Measurements from ENCODE around the gene SLC2A9. TPM values are rescaled to one million over a fixed set of nuclear protein-coding genes. Genes with fewer than 3 reads are reported as not detected.

SLC2A9 gene
- total RNA-seq, 1 donor from 2014 or later, result 1.2 TPM

- Mint-ChIP-seq H3K4me1 (peaks cover 12% of the 10 kb centered on the region), H3K27ac (no peak overlapping the region), H3K9me3 (no peaks in the 10 kb centered on the region), H3K27me3 (no peaks in the 10 kb centered on the region), H3K4me3 (no peak overlapping the region), H3K36me3 (ENCODE audit: low read depth) (no peaks in the 10 kb centered on the region)
- POLR2A ChIA-PET, result no interaction called here
- intact Hi-C loops (cut with micrococcal nuclease), result loop anchor here (5.0 kb wide), 1 partner anchor 396 kb away; no protein-coding TSS in a partner anchor
- CTCF ChIA-PET, result interaction anchor here (1.0 to 1.1 kb wide), 2 partner anchors 9 to 251 kb away, joined by 4 read pairs; no protein-coding TSS in a partner anchor
- TF ChIP-seq CTCF (IDR thresholded peaks at IDR 0.05), result no peak
- ATAC-seq (ENCODE audit: low read depth), result no peak
- DNase-seq, result no peak
These were observed 5.1 kb downstream of the SLC2A9 start for GRCh38 chr4:10016169-10016568.

- POLR2A ChIA-PET, result no interaction called here
- Mint-ChIP-seq H3K4me3 (no peak overlapping the region), H3K27me3 (no peaks in the 10 kb centered on the region), H3K4me1 (peaks cover 11% of the 10 kb centered on the region), H3K36me3 (ENCODE audit: low read depth) (no peaks in the 10 kb centered on the region), H3K27ac (no peak overlapping the region), H3K9me3 (no peaks in the 10 kb centered on the region)
- CTCF ChIA-PET, result interaction anchor here (1.0 to 2.1 kb wide), 5 partner anchors 8 to 255 kb away, joined by 3 to 5 read pairs (median 4); no protein-coding TSS in a partner anchor
- DNase-seq (no peak), ATAC-seq (ENCODE audit: low read depth) (no peak)
- no peak for TF ChIP-seq CTCF (IDR thresholded peaks at IDR 0.05)
- intact Hi-C loops (cut with micrococcal nuclease), result loop anchor here (5.0 kb wide), 1 partner anchor 397 kb away; no protein-coding TSS in a partner anchor
These were observed 6.0 kb downstream of the SLC2A9 start for GRCh38 chr4:10015140-10015753.

- H3K9me3 Mint-ChIP-seq, result no peaks in the 10 kb centered on the region
- DNase-seq, result no peak
- TF ChIP-seq CTCF (IDR thresholded peaks at IDR 0.05), result no peak
- no peak for ATAC-seq (ENCODE audit: low read depth)
- no peak overlapping the region for H3K4me3 Mint-ChIP-seq
- intact Hi-C loops (cut with micrococcal nuclease), result no loop called here
- POLR2A ChIA-PET, result no interaction called here
- CTCF ChIA-PET, result interaction anchor here (0.9 to 2.1 kb wide), 4 partner anchors 104 to 310 kb away, joined by 3 to 6 read pairs (median 4); no protein-coding TSS in a partner anchor
- H3K27me3 Mint-ChIP-seq, result no peaks in the 10 kb centered on the region
- H3K36me3 Mint-ChIP-seq (ENCODE audit: low read depth), result no peaks in the 10 kb centered on the region
- no peak overlapping the region for H3K27ac Mint-ChIP-seq
- peaks cover 3% of the 10 kb centered on the region for H3K4me1 Mint-ChIP-seq
These were observed 7.6 kb downstream of the SLC2A9 start for GRCh38 chr4:10013722-10014121.

- Mint-ChIP-seq H3K9me3 (no peaks in the 10 kb centered on the region), H3K36me3 (ENCODE audit: low read depth) (no peaks in the 10 kb centered on the region), H3K27ac (no peak overlapping the region), H3K4me1 (peaks cover 10% of the 10 kb centered on the region), H3K4me3 (no peak overlapping the region), H3K27me3 (no peaks in the 10 kb centered on the region)
- intact Hi-C loops (cut with micrococcal nuclease), result no loop called here
- ATAC-seq (ENCODE audit: low read depth) (no peak), DNase-seq (no peak)
- ChIA-PET CTCF (no interaction called here), POLR2A (no interaction called here)
- TF ChIP-seq CTCF (IDR thresholded peaks at IDR 0.05), result no peak
These were observed 9.4 kb downstream of the SLC2A9 start for GRCh38 chr4:10011885-10012284.

- no peak for TF ChIP-seq CTCF (IDR thresholded peaks at IDR 0.05)
- ChIA-PET POLR2A (no interaction called here), CTCF (interaction anchor here (0.6 kb wide), 1 partner anchor 195 kb away, joined by 3 read pairs; no protein-coding TSS in a partner anchor)
- DNase-seq (no peak), ATAC-seq (ENCODE audit: low read depth) (no peak)
- no peaks in the 10 kb centered on the region for H3K36me3 Mint-ChIP-seq (ENCODE audit: low read depth)
- peaks cover 16% of the 10 kb centered on the region for H3K4me1 Mint-ChIP-seq
- H3K9me3 Mint-ChIP-seq, result no peaks in the 10 kb centered on the region
- intact Hi-C loops (cut with micrococcal nuclease), result no loop called here
- H3K27me3 Mint-ChIP-seq, result no peaks in the 10 kb centered on the region
- H3K27ac Mint-ChIP-seq, result no peak overlapping the region
- no peak overlapping the region for H3K4me3 Mint-ChIP-seq
These were observed 10.0 kb downstream of the SLC2A9 start for GRCh38 chr4:10011277-10011676.
